Chondrocyte (in vitro differentiated cells): ENCODE data around the gene SYNE2. TPM values are rescaled to one million over a fixed set of nuclear protein-coding genes. Genes with fewer than 3 reads are reported as not detected.

Source experiments
- DNase-seq: peaks from one replicate; pipeline ENCODE4 v3.0.0; 2021; ENCODE audit warnings: mixed read lengths, low spot score
- H3K27ac Mint-ChIP-seq: one replicate; pipeline ENCODE4 v1.8.0; 2021; ENCODE audit warnings: mild to moderate bottlenecking, moderate library complexity, mixed read lengths; ENCODE audit not compliant: unreplicated experiment
- H3K27me3 Mint-ChIP-seq: 2 replicates; pipeline ENCODE4 v1.8.0; 2021; ENCODE audit warnings: low read depth, mixed read lengths
- H3K36me3 Mint-ChIP-seq: 2 replicates; pipeline ENCODE4 v1.8.0; 2021; ENCODE audit warnings: low read depth, mixed read lengths
- H3K4me1 Mint-ChIP-seq: 2 replicates; pipeline ENCODE4 v1.8.0; 2021; ENCODE audit warnings: low read depth, mild to moderate bottlenecking, mixed read lengths
- H3K4me3 Mint-ChIP-seq: one replicate; pipeline ENCODE4 v1.8.0; 2021; ENCODE audit warnings: mild to moderate bottlenecking, moderate library complexity, mixed read lengths; ENCODE audit not compliant: unreplicated experiment
- H3K9me3 Mint-ChIP-seq: 2 replicates; pipeline ENCODE4 v1.8.0; 2021; ENCODE audit warnings: low read depth, mixed read lengths
- total RNA-seq: library from RNA; stranded (reverse); gene quantifications from 3 replicates; pipeline ENCODE4 v1.2.1, GENCODE V29; 2021
- TF ChIP-seq, protein P1 (sequence below): fragments of 200-600 bp; sonication (generic); IDR thresholded peaks from 2 replicates; pipeline ENCODE4 v1.5.0; 2021; ENCODE audit warnings: antibody characterized with exemption, mild to moderate bottlenecking, moderate library complexity

The SYNE2 gene
- total RNA-seq, 1 donor from 2014 or later: 13.6 TPM

GRCh38 chr14:64184103-64184729 lies 331.4 kb downstream of the SYNE2 start:
- peaks cover 6% of the 10 kb centered on the region for H3K36me3 Mint-ChIP-seq
- H3K27ac Mint-ChIP-seq: no peak overlapping the region

DNA sequence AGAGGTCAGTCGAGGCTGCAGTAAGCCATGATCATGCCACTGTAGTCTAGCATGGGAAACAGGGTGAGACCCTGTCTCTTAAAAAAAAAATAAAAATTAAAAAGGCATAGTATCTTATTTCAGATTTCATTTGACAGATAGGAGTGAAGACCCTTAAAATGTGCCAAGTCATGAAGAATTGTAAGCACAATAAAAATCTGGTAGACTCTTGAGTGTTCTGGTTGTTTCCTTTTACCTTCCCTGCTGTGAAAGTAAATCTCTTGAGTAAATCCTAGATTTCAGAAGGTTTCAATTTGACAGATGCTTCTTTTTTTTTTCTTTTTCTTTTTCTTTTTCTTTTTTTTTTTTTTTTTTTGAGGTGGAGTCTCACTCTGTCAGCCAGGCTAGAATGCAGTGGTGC lies 332.4 kb downstream of the SYNE2 start:
- Mint-ChIP-seq H3K27ac (no peak overlapping the region), H3K9me3 (no peaks in the 10 kb centered on the region)

More at GRCh38 chr14:64184103-64184729, 331.4 kb downstream of the SYNE2 start:
- Mint-ChIP-seq H3K9me3 (no peaks in the 10 kb centered on the region), H3K4me1 (no peaks in the 10 kb centered on the region), H3K4me3 (no peak overlapping the region), H3K27me3 (no peaks in the 10 kb centered on the region)
- no peak for DNase-seq
- TF ChIP-seq, protein P1, sequence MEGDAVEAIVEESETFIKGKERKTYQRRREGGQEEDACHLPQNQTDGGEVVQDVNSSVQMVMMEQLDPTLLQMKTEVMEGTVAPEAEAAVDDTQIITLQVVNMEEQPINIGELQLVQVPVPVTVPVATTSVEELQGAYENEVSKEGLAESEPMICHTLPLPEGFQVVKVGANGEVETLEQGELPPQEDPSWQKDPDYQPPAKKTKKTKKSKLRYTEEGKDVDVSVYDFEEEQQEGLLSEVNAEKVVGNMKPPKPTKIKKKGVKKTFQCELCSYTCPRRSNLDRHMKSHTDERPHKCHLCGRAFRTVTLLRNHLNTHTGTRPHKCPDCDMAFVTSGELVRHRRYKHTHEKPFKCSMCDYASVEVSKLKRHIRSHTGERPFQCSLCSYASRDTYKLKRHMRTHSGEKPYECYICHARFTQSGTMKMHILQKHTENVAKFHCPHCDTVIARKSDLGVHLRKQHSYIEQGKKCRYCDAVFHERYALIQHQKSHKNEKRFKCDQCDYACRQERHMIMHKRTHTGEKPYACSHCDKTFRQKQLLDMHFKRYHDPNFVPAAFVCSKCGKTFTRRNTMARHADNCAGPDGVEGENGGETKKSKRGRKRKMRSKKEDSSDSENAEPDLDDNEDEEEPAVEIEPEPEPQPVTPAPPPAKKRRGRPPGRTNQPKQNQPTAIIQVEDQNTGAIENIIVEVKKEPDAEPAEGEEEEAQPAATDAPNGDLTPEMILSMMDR: no peak

DNA sequence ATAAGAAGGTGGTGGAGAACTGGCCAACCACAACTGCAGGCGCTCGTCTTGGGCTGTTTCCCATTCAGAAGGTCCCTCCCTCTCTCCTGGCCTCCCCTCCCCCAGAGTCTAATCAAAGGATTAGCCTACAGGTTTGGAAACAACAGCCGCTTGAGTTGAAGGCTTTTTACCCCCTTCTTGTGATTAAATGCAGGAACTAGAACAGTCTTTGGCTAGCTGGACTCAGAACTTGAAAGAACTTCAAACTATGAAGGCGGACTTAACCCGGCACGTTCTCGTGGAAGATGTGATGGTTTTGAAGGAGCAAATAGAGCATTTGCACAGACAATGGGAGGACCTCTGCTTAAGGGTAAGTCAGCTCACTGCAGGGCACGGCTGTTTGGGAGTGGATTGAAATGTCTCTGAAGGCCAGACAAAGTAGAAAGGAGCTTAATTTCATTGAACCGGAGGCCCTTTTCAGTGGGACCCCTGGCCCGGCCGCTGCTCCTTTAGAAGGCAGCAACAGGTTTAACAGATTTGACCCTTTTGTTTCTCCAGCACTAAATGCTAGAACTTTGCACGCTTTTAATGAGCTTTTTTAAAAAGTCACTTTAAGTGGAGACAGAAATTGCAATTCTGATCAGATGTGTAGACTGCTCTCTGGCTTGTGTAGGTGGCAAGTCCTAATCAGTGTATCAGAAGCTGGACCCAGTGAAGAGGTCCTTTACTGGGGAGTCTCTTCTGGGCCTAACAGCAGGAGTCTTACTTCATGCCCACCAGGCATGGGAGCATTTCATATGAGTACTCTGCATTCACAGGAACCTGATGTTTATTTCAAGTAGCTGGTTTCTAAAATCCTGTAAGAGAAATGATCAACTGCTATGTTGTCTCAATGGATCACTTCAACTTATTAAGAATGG lies 333.7 kb downstream of the SYNE2 start:
- Mint-ChIP-seq H3K36me3 (peaks cover 4% of the 10 kb centered on the region), H3K27me3 (no peaks in the 10 kb centered on the region), H3K4me3 (no peak overlapping the region), H3K9me3 (no peaks in the 10 kb centered on the region), H3K27ac (no peak overlapping the region), H3K4me1 (no peaks in the 10 kb centered on the region)
- DNase-seq: no peak
- TF ChIP-seq, protein P1: no peak

More for the DNA sequence above, 332.4 kb downstream of the SYNE2 start:
- TF ChIP-seq, protein P1: no peak
- Mint-ChIP-seq H3K36me3 (peaks cover 4% of the 10 kb centered on the region), H3K4me3 (no peak overlapping the region), H3K4me1 (no peaks in the 10 kb centered on the region), H3K27me3 (no peaks in the 10 kb centered on the region)
- no peak for DNase-seq

DNA sequence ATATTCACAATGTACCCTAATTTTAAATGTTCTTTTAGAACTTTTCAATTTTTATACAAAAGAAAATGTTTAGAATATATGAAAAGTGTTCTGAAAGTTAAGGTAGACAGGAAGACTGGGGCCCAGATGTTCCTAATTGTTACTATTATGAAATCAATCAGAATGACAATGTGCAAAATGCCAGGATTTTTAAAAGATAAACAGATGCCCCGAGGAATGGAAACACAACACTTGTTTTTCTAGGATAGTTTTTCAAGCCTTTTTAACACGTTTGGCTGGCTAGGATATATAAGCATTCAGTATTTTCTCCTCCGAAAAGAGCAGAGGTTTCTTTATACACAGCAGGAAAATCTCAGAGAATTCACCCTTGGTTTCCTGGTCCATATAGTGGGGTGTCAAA lies 334.5 kb downstream of the SYNE2 start:
- H3K36me3 Mint-ChIP-seq: peaks cover 4% of the 10 kb centered on the region
- H3K4me1 Mint-ChIP-seq: no peaks in the 10 kb centered on the region
- H3K27ac Mint-ChIP-seq: no peak overlapping the region
- no peak for DNase-seq
- TF ChIP-seq, protein P1: no peak
- no peaks in the 10 kb centered on the region for H3K27me3 Mint-ChIP-seq
- no peaks in the 10 kb centered on the region for H3K9me3 Mint-ChIP-seq
- H3K4me3 Mint-ChIP-seq: no peak overlapping the region

GRCh38 chr14:64190974-64191502 lies 338.2 kb downstream of the SYNE2 start:
- Mint-ChIP-seq H3K4me1 (no peaks in the 10 kb centered on the region), H3K27me3 (no peaks in the 10 kb centered on the region), H3K36me3 (peaks cover 4% of the 10 kb centered on the region), H3K4me3 (no peak overlapping the region), H3K9me3 (no peaks in the 10 kb centered on the region), H3K27ac (no peak overlapping the region)
- no peak for DNase-seq
- TF ChIP-seq, protein P1: no peak
